NCI-H1930 (cell line): ENCODE data around the gene IL4R.

Experiments
- DNase-seq, 2 experiments: peaks; one replicate each; lab custom pipeline; 2025; lab: John Stamatoyannopoulos, UW

Gene IL4R

DNA sequence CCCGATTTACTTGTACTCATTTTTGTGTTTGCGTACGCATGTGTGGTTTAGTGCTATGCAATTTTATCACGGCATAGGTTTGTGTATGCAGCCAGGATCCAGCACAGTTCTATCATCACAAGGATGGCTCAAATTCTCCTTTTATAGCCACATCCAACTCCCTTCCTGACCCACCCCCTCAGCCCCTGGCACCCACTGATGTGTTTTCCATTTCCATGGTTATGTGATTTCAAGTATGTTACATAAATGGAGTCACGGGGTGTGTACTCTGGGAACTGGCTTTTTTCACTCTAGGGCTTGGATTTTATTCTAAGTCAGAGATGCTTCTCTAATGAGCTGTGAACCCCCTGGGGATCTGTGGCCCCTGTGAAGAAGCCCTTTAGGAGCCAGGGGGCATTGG lies 16.8 kb downstream of the IL4R start:
- DNase-seq: no peak

DNA sequence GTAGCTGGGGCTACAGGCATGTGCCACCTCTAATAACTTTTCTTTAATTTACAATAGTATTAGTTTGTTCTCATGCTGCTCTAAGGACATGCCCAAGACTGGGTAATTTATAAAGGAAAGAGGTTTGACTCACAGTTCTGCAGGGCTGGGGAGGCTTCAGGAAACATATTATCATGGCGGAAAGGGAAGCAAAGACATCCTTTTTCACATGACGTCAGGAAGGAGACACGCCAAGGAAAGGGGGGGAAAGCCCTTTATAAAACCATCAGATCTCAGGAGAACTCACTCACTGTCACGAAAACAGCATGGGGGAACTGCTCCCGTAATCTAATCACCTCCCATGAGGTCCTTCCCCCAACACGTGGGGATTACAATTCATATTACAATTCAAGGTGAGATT lies 18.3 kb downstream of the IL4R start:
- DNase-seq: no peak

- DNase-seq: no peak
Observed at GRCh38 chr16:27333104-27333503, 19.3 kb downstream of the IL4R start.

DNA sequence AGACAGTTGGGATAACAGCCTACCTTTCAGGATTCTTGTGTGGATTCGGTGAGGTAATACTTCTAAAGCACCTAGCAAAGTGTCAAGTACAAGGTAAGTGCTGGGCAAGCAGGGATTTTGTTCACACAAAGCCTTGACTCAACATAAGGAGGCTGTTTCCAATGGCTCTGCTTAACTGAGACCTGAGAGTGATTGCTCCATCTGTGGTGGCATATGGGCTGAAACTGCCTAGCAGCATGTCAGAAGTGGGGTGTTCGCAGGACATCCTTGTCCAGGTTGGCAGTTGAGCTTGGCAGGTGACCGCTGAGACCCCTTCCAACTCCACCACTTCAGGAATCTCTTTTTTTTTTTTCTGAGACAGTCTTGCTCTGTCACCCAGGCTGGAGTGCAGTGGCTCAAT lies 19.8 kb downstream of the IL4R start:
- no peak for DNase-seq

GRCh38 chr16:27334192-27334764 lies 20.5 kb downstream of the IL4R start:
- no peak for DNase-seq

DNA sequence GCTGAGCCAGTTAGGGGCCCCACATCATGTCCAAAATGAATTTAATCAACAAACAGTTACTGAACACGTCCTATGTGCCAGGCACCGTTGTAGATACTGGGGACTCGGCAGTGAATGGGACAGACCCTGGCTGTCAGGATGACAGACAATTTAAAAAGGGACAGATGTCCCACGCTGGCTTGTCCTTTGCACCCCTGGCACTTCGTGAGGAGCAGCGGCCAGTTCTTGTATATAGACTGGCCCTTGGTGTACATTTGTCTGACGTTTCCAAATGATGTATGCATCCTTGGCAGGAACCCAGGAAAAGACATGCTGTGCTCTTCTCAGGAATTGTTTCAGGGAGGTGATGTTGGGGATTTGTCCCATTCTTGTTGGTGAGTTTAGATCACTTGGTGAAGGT lies 21.1 kb downstream of the IL4R start:
- no peak for DNase-seq

GRCh38 chr16:27335349-27336053 lies 21.7 kb downstream of the IL4R start:
- no peak for DNase-seq

DNA sequence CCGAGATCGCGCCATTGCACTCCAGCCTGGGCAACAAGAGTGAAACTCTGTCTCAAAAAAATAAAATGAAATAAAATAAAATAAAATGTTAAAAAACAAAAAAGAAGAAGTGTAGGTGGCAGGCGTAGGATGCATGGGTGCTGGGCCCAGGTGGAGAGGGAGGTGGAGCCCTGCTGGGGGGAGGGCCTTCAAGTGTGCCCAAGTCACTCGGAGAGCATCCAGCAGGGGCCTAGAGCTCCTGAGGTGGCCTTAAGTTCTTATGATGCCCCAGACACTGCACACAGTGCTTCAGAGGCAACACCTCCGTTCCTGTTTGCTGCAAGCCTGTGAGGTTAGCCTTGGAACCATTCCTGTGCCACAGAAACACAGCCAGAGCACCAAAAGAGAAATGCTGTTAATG lies 23.2 kb downstream of the IL4R start:
- DNase-seq: no peak

DNA sequence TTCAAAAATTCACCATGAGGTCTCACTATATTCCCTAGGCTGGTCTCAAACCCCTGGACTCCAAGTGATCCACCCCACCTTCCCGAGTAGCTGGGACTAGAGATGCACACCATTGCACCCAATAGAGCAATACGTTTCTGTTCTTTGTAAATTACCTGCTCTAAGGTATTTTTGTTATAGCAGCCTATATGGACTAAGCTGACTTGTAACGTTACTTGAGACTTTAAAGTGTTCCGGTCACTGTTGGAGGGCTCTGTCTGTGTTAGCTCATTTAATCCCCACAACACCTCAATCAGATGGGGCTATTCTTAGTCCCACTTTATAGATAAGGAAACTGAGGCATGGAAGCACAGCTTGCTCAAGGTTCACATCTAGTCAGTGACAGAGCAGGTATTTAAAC lies 25.4 kb downstream of the IL4R start:
- no peak for DNase-seq

DNA sequence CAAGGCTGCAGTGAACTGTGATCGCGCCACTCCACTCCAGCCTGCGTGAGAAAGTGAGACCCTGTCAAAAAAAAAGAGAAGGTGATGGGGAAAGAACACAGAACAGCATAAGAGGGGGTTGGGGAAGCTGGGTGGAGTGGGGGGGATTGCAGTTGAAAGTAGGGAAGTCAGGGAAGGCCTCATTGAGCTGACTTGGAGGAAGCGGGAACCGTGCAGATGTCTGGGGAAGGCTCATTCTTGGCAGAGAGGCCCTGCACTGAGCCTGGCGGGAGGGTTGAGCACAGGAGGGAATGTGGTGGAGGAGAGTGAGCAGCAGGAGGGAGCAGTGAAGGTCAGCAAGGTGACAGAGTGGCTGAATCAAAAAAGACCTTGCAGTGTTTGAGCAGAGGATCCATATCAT lies 26.9 kb downstream of the IL4R start:
- DNase-seq: no peak

GRCh38 chr16:27341549-27341948 lies 27.8 kb downstream of the IL4R start:
- DNase-seq: no peak

- DNase-seq: no peak
Observed at GRCh38 chr16:27341971-27342370, 28.2 kb downstream of the IL4R start.

DNA sequence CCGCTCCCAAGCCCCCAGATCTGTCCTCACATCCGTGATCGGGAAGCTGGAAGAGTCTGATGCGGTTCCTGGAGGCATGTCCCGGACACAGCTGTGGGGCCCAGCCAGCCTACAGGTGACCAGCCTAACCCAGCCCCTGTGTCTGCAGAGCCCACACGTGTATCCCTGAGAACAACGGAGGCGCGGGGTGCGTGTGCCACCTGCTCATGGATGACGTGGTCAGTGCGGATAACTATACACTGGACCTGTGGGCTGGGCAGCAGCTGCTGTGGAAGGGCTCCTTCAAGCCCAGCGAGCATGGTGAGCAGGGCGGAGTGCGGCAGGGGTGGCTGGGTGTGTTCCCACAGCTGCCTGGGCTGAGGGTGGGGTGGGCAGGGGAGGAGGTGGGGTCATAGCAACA lies 30.9 kb downstream of the IL4R start:
- DNase-seq: no peak

- DNase-seq: no peak
Observed at GRCh38 chr16:27345201-27345600, 31.4 kb downstream of the IL4R start.

DNA sequence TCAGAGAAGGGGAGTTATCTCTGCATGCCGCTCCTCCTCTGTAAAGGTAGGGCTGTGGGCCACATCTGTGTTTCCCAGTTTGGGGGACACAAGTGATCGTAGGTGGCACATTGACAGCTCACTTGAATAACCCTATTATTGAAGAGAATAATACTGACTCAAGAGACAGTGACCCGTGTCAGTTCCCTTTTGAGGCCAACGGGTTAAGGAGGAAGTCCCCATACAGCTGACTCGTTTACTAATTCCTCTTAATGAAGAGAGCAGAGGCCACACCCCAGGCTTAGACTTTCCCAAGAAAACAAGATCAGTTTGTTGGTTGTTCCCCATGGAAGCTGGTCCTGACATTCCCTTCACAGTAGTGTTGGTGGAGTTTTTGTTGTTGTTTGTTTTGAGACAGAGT lies 33.0 kb downstream of the IL4R start:
- no peak for DNase-seq

DNA sequence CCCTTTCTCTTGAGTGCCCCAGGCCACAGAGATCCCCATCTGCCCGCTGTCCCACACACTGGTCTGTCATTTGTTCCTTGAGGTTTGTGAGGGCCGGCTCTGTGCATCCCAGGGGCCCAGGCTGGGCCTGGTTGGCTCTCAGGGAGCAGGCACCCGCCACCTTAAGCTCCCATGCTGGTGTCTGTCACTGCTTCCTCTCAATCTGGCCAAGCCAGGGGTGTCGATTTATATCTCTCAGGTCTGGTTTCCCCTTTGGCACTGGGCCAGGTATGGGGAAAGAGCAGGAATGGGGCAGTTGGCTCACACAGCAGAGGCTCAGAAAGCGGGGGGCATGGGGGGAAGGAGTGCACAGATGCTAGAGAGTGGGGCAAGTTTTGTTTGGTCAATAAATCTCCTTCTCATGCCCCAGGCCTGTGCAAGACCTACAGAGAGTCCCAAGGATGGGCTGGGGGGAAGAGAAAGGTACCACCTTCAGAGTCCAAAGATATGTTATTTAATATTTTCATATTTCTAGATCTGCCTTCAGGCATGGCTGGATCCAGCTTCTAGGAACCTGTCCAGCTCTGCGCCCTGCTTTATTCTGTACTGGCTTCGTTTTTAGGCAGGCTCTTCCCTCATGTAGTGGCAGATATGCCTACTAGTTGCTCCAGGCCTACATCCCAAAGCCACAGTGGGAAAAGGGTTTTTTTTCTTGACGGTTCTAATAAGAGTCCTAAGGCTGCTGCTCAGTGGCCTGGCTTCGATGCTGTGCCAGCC lies 34.3 kb downstream of the IL4R start:
- no peak for DNase-seq

DNA sequence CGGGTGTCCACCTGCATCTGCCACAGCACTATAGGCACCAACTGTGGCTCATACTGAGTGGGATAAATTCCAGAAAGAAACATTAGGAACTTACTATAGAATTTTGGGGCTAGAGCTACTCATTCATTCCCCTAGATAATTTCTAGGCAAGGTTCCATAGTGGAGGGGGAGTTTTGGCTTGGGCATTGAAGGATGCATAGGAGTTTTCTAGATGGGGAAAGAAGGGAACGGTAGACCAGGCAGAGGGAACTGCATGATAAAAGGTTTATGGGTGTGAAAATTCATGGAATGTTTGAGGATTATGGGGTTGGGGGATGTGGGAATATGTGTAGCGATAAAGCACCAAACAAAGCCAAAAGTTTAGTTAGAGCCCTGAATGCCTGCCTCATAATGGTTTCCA lies 35.5 kb downstream of the IL4R start:
- no peak for DNase-seq

DNA sequence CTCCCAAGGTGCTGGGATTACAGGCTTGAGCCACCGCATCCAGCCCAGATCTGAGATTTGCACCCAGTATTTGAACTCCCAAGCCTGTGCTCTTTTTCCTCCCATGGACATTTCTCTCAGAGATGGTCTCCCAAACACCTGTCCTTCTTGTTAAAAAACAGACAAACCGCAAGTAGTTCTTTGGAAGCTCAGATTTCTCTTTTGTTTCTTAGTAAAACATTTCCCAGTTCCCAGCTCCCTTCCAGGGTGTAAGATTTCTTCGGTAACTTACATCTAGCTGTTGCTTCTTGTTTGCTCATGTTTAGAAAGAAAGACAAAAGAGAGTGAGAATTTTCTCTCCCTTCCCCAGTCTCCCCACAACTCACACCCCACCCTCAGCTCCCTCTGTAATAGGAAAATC lies 36.2 kb downstream of the IL4R start:
- no peak for DNase-seq

DNA sequence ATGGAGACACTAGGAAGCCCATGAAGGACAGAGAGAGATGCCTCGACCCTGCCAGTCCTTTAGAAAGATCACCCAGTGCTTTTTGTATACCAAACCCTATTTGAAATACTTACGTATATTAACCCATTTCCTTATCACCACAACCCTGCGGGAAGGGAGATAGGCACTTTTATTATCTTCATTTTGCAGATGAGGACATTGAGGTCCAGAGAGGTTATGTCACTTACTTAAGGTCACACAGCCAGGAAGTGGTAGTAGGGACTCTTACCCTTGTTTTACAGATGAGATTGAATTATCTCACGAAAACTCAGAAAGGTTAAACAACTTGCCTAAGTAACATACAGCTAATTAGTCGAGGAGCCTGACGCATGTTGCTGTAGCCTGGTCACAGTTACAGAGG lies 38.2 kb downstream of the IL4R start:
- DNase-seq: no peak

GRCh38 chr16:27353853-27354252 lies 40.1 kb downstream of the IL4R start:
- DNase-seq: no peak

DNA sequence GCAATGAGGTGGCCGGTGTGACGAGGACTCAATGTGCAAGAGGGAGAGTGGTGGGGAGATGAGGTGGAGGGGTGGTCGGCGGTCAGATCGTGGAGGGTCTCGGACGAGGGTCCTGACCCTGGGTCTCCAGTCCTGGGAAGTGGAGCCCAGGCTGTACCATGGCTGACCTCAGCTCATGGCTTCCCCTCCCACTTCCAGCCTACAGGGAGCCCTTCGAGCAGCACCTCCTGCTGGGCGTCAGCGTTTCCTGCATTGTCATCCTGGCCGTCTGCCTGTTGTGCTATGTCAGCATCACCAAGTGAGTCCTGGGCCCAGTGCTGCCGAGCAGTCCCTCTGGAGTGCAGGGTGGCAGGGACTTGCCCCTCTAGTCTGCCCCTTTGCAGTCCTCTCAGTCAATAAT lies 41.8 kb downstream of the IL4R start:
- no peak for DNase-seq

DNA sequence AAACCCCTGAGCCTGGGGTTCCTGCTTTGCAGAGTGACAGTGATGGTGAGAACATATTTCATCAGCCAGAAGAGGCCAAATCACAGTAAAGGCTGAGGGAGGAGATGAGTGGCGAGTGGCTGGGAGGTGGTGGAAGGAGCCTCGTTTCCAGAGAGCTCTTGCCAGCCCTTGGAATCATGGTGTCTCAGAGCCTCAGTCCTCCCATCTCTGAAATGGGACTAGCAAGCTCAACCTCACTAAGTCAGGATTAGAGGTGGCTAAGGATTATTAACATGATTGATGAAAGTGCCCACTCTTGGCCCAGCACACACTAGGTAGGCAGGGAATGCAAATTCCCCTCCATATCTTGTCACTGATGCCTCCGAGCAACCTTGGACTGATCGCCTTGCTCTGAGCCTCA lies 43.0 kb downstream of the IL4R start:
- DNase-seq: no peak

DNA sequence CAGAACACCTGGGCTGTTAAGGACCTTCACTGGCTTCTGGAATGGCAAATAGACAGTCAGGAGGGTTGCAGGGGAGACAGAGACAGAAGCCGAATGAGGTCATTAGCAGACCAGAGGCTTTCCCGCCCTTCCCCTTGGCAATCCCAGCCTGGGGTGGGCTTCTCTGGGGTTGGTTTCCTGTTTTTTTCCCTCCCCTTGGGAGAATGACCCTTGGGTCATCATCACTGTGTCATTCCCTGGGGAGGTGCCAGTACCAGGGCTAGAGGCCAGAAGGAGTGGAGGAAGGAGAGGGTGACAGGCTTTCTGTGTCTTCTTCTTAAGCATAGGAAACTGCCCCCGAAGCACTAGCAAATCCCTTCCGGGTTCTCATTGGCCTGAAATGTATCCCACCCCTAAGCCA lies 45.3 kb downstream of the IL4R start:
- no peak for DNase-seq

DNA sequence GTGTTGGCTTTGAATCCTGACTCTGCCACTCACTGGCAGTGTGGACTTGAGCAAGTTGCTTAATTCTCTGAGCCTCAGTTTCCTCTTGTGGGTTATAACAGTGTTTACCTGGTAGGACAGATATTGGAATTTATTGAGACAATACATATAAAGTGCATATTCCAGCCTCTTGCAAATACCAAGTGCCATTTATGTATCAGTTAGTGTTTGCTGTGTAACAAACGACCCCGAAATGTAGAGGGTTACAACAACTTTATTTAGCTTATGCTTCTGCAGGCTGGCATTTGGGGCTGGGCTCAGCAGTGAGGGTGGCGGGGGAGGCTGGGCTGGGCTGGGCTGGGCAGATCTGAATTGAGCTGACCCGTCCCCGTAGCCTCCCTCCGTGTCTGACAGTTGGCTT lies 45.8 kb downstream of the IL4R start:
- no peak for DNase-seq
